H1 (cell line): ENCODE results near the gene IGFBP4. TPM values are rescaled to one million over a fixed set of nuclear protein-coding genes. Genes with fewer than 3 reads are reported as not detected.

ENCODE experiments used
- CTCF ChIA-PET: fragments of 300-600 bp; sonication (Branson Sonifier 250); formaldehyde crosslinking; loops from one replicate; lab custom pipeline; 2021; ENCODE audit not compliant: partially characterized antibody; lab: Charles Lee
- POLR2A ChIA-PET: fragments of 300-600 bp; sonication (Branson Sonifier 250); formaldehyde crosslinking; loops from one replicate; lab custom pipeline; 2021; ENCODE audit warnings: inconsistent platforms; ENCODE audit not compliant: partially characterized antibody; lab: Charles Lee
- DNase-seq, 2 experiments: peaks; one replicate each; pipeline versions ENCODE4 v3.0.0 to v3.0.0-alpha.2; 2010 to 2022; ENCODE audit warnings: low spot score in 2 of 2, low read depth in 1 of 2, mixed read lengths in 1 of 2
- FAIRE-seq: peaks from 2 replicates; lab custom pipeline; 2011; peaks lifted over from hg19 to GRCh38; lab: Jason Lieb, UNC
- H2AFZ ChIP-seq: 2 replicates; pipeline ENCODE4 v1.8.1; 2012; ENCODE audit warnings: low read length, inconsistent platforms
- H2AK5ac ChIP-seq: 2 replicates; pipeline ENCODE4 v1.6.1; 2013; ENCODE audit warnings: low read depth, low read length
- H2BK120ac ChIP-seq: replicated peaks from 2 replicates; pipeline ENCODE3; 2013; ENCODE audit warnings: low read depth, low read length, inconsistent platforms
- H2BK12ac ChIP-seq: 2 replicates; pipeline ENCODE4 v1.6.1; 2013; ENCODE audit warnings: low read depth, low read length
- H2BK15ac ChIP-seq: 2 replicates; pipeline ENCODE4 v1.6.1; 2013; ENCODE audit warnings: low read length
- H2BK20ac ChIP-seq: 2 replicates; pipeline ENCODE4 v1.6.1; 2013; ENCODE audit warnings: low read length
- H2BK5ac ChIP-seq: 2 replicates; pipeline ENCODE4 v1.6.1; 2013; ENCODE audit warnings: low read depth, low read length
- H3K14ac ChIP-seq: 2 replicates; pipeline ENCODE4 v1.6.1; 2013; ENCODE audit warnings: inconsistent platforms; ENCODE audit not compliant: insufficient read length
- H3K18ac ChIP-seq: 2 replicates; pipeline ENCODE4 v1.6.1; 2013; ENCODE audit warnings: low read length; ENCODE audit errors: extremely low read depth
- H3K23ac ChIP-seq: 2 replicates; pipeline ENCODE4 v1.6.1; 2013; ENCODE audit warnings: inconsistent platforms; ENCODE audit not compliant: insufficient read length
- H3K23me2 ChIP-seq: 2 replicates; pipeline ENCODE4 v1.6.1; 2013; ENCODE audit warnings: low read depth, low read length
- H3K27ac ChIP-seq: 2 replicates; pipeline ENCODE4 v1.6.1; 2011; ENCODE audit warnings: low read depth, low read length, inconsistent platforms
- H3K27me3 ChIP-seq, 4 experiments: replicated peaks in 1 of 4; 1 replicate in 1 of 4; 2 replicates in 3 of 4; pipeline versions ENCODE4 v1.6.1 to v1.8.1; 2011 to 2013; ENCODE audit warnings: low read length in 3 of 4, mild to moderate bottlenecking in 3 of 4, inconsistent platforms in 2 of 4, mixed read lengths in 2 of 4, moderate library complexity in 1 of 4; ENCODE audit not compliant: control insufficient read depth in 3 of 4, insufficient read depth in 3 of 4; ENCODE audit errors: extremely low read depth in 1 of 4
- H3K36me3 ChIP-seq, 4 experiments: 2 replicates each; pipeline versions ENCODE4 v1.6.1 to v1.8.1; 2011 to 2013; ENCODE audit warnings: mild to moderate bottlenecking in 4 of 4, low read length in 3 of 4, moderate library complexity in 2 of 4, control low read depth in 1 of 4, inconsistent platforms in 1 of 4; ENCODE audit not compliant: insufficient read depth in 4 of 4, control insufficient read depth in 2 of 4
- H3K4ac ChIP-seq: replicated peaks from 2 replicates; pipeline ENCODE3; 2013; ENCODE audit warnings: low read length, low read depth, mixed read lengths, inconsistent platforms; ENCODE audit not compliant: insufficient read length
- H3K4me1 ChIP-seq, 4 experiments: replicated peaks in 1 of 4; 1 replicate in 1 of 4; 2 replicates in 3 of 4; pipeline versions ENCODE4 v1.6.1 to v1.8.1; 2011 to 2013; ENCODE audit warnings: low read length in 3 of 4, inconsistent platforms in 2 of 4, mixed read lengths in 1 of 4; ENCODE audit not compliant: insufficient read depth in 4 of 4, control insufficient read depth in 3 of 4
- H3K4me2 ChIP-seq, 2 experiments: 2 replicates each; pipeline versions ENCODE4 v1.6.1 to v1.8.1; 2011 to 2013; ENCODE audit warnings: low read depth in 2 of 2, low read length in 2 of 2, control low read depth in 1 of 2, inconsistent platforms in 1 of 2, mild to moderate bottlenecking in 1 of 2; ENCODE audit not compliant: insufficient read depth in 1 of 2
- H3K4me3 ChIP-seq, 4 experiments: fragments of 200-600, 300-600 bp in 1 of 4; sonication (generic), shearing (Covaris generic), sonication (Bioruptor Twin) in 1 of 4; 2 replicates each; pipeline versions ENCODE4 v1.5.1 to v1.8.1; 2011 to 2016; ENCODE audit warnings: low read length in 4 of 4, low read depth in 3 of 4, control low read depth in 2 of 4, inconsistent platforms in 2 of 4, mild to moderate bottlenecking in 2 of 4, mixed read lengths in 1 of 4, moderate library complexity in 1 of 4; ENCODE audit not compliant: insufficient read depth in 2 of 4; ENCODE audit errors: extremely low read depth in 1 of 4
- H3K56ac ChIP-seq: replicated peaks from 2 replicates; pipeline ENCODE3; 2013; ENCODE audit warnings: low read depth, mild to moderate bottlenecking, mixed read lengths, low read length, inconsistent platforms; ENCODE audit not compliant: insufficient read length
- H3K79me1 ChIP-seq: 2 replicates; pipeline ENCODE4 v1.6.1; 2013; ENCODE audit warnings: low read depth, low read length, control low read depth
- H3K79me2 ChIP-seq, 2 experiments: 2 replicates each; pipeline versions ENCODE4 v1.6.1 to v1.8.1; 2012 to 2013; ENCODE audit warnings: low read length in 2 of 2, mild to moderate bottlenecking in 2 of 2, inconsistent platforms in 1 of 2; ENCODE audit not compliant: insufficient read depth in 2 of 2, control insufficient read depth in 1 of 2
- H3K9ac ChIP-seq, 4 experiments: replicated peaks in 1 of 4; 1 replicate in 1 of 4; 2 replicates in 3 of 4; pipeline versions ENCODE4 v1.6.1 to v1.8.1; 2011 to 2013; ENCODE audit warnings: low read depth in 3 of 4, low read length in 3 of 4, control low read depth in 2 of 4, mild to moderate bottlenecking in 2 of 4, moderate library complexity in 2 of 4, inconsistent platforms in 1 of 4; ENCODE audit errors: extremely low read depth in 1 of 4
- H3K9me3 ChIP-seq, 2 experiments: 2 replicates each; pipeline versions ENCODE4 v1.6.1 to v1.8.1; 2012 to 2013; ENCODE audit warnings: mild to moderate bottlenecking in 2 of 2, moderate library complexity in 2 of 2, control low read depth in 1 of 2, inconsistent platforms in 1 of 2, low read depth in 1 of 2, low read length in 1 of 2, mixed read lengths in 1 of 2; ENCODE audit not compliant: insufficient read depth in 2 of 2
- H4K20me1 ChIP-seq, 2 experiments: replicated peaks in 1 of 2; 2 replicates each; pipeline versions ENCODE3 to v1.8.1; 2011 to 2013; ENCODE audit warnings: inconsistent platforms in 2 of 2, low read length in 2 of 2, mild to moderate bottlenecking in 1 of 2; ENCODE audit not compliant: insufficient read depth in 2 of 2, control insufficient read depth in 1 of 2
- H4K5ac ChIP-seq: 2 replicates; pipeline ENCODE4 v1.6.1; 2013; ENCODE audit warnings: low read length, low read depth, mixed read lengths, inconsistent platforms; ENCODE audit not compliant: insufficient read length
- H4K8ac ChIP-seq: 2 replicates; pipeline ENCODE4 v1.8.0; 2013; ENCODE audit warnings: mild to moderate bottlenecking, moderate library complexity, low read length, inconsistent platforms; ENCODE audit not compliant: insufficient read depth; ENCODE audit errors: extremely low read depth
- H4K91ac ChIP-seq: replicated peaks from 2 replicates; pipeline ENCODE3; 2013; ENCODE audit warnings: low read length, mixed read lengths, inconsistent platforms; ENCODE audit not compliant: insufficient read length
- CBX5 ChIP-seq: fragments of 300-800, 300-1000 bp; sonication (generic); IDR thresholded peaks from 2 replicates; pipeline ENCODE4 v1.7.1; 2016; ENCODE audit warnings: antibody characterized with exemption, low read length, low read depth
- CBX8 ChIP-seq: fragments of 300-800, 300-1000 bp; sonication (generic); IDR thresholded peaks from 2 replicates; pipeline ENCODE4 v1.7.1; 2016; ENCODE audit warnings: low read depth, low read length, borderline replicate concordance
- E2F6 ChIP-seq: IDR thresholded peaks from 2 replicates; pipeline ENCODE4 v1.6.1; 2012; ENCODE audit warnings: inconsistent platforms
- EGR1 ChIP-seq: IDR thresholded peaks from 2 replicates; pipeline ENCODE4 v1.6.1; 2011; ENCODE audit warnings: low read depth, low read length, borderline replicate concordance
- MAX ChIP-seq: IDR thresholded peaks from 2 replicates; pipeline ENCODE4 v1.6.1; 2012; ENCODE audit warnings: inconsistent platforms
- RAD21 ChIP-seq, 2 experiments: IDR thresholded peaks in 1 of 2; conservative IDR thresholded peaks in 1 of 2; 2 replicates each; pipeline ENCODE4 v1.6.1; 2011; ENCODE audit warnings: low read depth in 2 of 2, low read length in 2 of 2, improper control_type of control experiment in 1 of 2, inconsistent platforms in 1 of 2, mild to moderate bottlenecking in 1 of 2, moderate library complexity in 1 of 2
- RBBP5 ChIP-seq: IDR thresholded peaks from 2 replicates; pipeline ENCODE4 v1.7.1; 2012; ENCODE audit warnings: low read depth, mild to moderate bottlenecking, inconsistent platforms, low read length, moderate library complexity, borderline replicate concordance
- SIN3A ChIP-seq, 2 experiments: IDR thresholded peaks in 1 of 2; conservative IDR thresholded peaks in 1 of 2; 2 replicates each; pipeline ENCODE4 v1.6.1; 2011 to 2012; ENCODE audit warnings: low read length in 2 of 2, improper control_type of control experiment in 1 of 2, low read depth in 1 of 2, mild to moderate bottlenecking in 1 of 2
- SIX5 ChIP-seq: IDR thresholded peaks from 2 replicates; pipeline ENCODE4 v1.6.1; 2011; ENCODE audit warnings: mild to moderate bottlenecking, low read depth, low read length
- SRF ChIP-seq: IDR thresholded peaks from 2 replicates; pipeline ENCODE4 v1.6.1; 2011; ENCODE audit warnings: mild to moderate bottlenecking, low read depth, low read length, moderate library complexity
- TBP ChIP-seq: IDR thresholded peaks from 2 replicates; pipeline ENCODE4 v1.6.1; 2011; ENCODE audit warnings: low read depth, low read length, improper control_type of control experiment
- WGBS, 2 experiments: shearing (Covaris generic) in 1 of 2; methylation state at CpG; one replicate each; pipeline versions ENCODE4 v1.1.6 to v1.1.7; 2013 to 2015; ENCODE audit warnings: low lambda C conversion rate in 2 of 2, mixed read lengths in 2 of 2, inconsistent platforms in 1 of 2, low coverage in 1 of 2, missing lambda C conversion rate in 1 of 2; ENCODE audit not compliant: insufficient replicate concordance in 2 of 2, insufficient coverage in 1 of 2, insufficient read length in 1 of 2; ENCODE audit errors: extremely low coverage in 1 of 2, missing lambda C conversion rate in 1 of 2; 5-methylcytosine and 5-hydroxymethylcytosine counted together
- polyA plus RNA-seq, 7 experiments: library from polyadenylated mRNA; depleted of rRNA in 3 of 7; stranded (reverse) in 5 of 7; unstranded in 2 of 7; fragments of >200 nt in 5 of 7; fragments of 200-250 nt in 2 of 7; gene quantifications; 1 replicate in 5 of 7; 2 replicates in 1 of 7; 4 replicates in 1 of 7; pipeline versions ENCODE4 v1.2.1 to v1.2.3, GENCODE V29; 2011 to 2013; ENCODE audit warnings: missing spikeins in 2 of 7, mixed read lengths in 2 of 7
- total RNA-seq: library from RNA; stranded (reverse); fragmentation: NEBNext Ultra II Directional; extraction: Animal tissue kit (Norgen Biotek cat#: 25700); gene quantifications from 2 replicates; pipeline ENCODE4 v1.2.1, GENCODE V29; 2021

The IGFBP4 gene
- total and polyA plus RNA-seq, 2 of the 8 experiments (the other 6 are each of a cell fraction or from before 2014, with no cell fraction given): 85.5 to 105 TPM

- Histone ChIP-seq H3K79me1 (no peaks in the 10 kb centered on the region), H2BK5ac (0 out of 2 replicates have a peak overlapping the region, but pooled peaks have one; percentile 16), H2BK20ac (no peak overlapping the region), H3K36me3 (no peaks in the 10 kb centered on the region), H3K79me2 (no peaks in the 10 kb centered on the region), H3K4ac (no peak overlapping the region), H2AK5ac (no peak overlapping the region), H4K91ac (no peak overlapping the region), H2BK12ac (no peak overlapping the region; the same call in 1 of the 2 replicates), H2BK120ac (no peak overlapping the region), H3K9me3 (no peaks in the 10 kb centered on the region), H3K4me1 (peaks cover 0 to 3% (median 2%) of the 10 kb centered on the region in 4 experiments; a peak in 4 of 7 replicates), H2BK15ac (no peak overlapping the region), H4K20me1 (no peaks in the 10 kb centered on the region), H3K9ac (no peak overlapping the region), H3K14ac (no peak overlapping the region), H3K27me3 (no peaks in the 10 kb centered on the region), H3K27ac (no peak overlapping the region), H3K23ac (no peak overlapping the region), H3K4me2 (no peak overlapping the region), H3K18ac (no peak overlapping the region), H3K4me3 (no peak overlapping the region), H4K5ac (no peak overlapping the region), H4K8ac (no peak overlapping the region; the same call in 1 of the 2 replicates), H3K56ac (no peak overlapping the region), H3K23me2 (no peaks in the 10 kb centered on the region; the same call in 1 of the 2 replicates), H2AFZ (no peak overlapping the region)
- DNase-seq: no peak
- CTCF ChIA-PET: interaction anchor here (0.6 to 5.7 kb wide), 12 partner anchors 9 to 184 kb away, joined by 3 to 30 read pairs (median 5); partner anchors contain the start of gene TOP2A
- WGBS, 2 experiments: 100% methylated on average over 1 to 3 of the region's 3 CpGs
- no peak for FAIRE-seq
- POLR2A ChIA-PET: interaction anchor here (1.2 kb wide), 1 partner anchor 12 kb away, joined by 3 read pairs; no protein-coding TSS in a partner anchor
- no peak for TF ChIP-seq CBX5
- no peak for TF ChIP-seq SRF
- TF ChIP-seq EGR1: no peak
- TF ChIP-seq CBX8: no peak
- TF ChIP-seq MAX: no peak
- TF ChIP-seq TBP: no peak
- TF ChIP-seq SIN3A (conservative IDR thresholded peaks at IDR 0.05 in 1 of 2, IDR thresholded peaks at IDR 0.05 in 1 of 2; ENCODE audit: low read depth in 1 of 2, low read length in 2 of 2): no peak
- no peak for TF ChIP-seq E2F6
- no peak for TF ChIP-seq RAD21 (IDR thresholded peaks at IDR 0.05 in 1 of 2, conservative IDR thresholded peaks at IDR 0.05 in 1 of 2; ENCODE audit: low read depth in 2 of 2, low read length in 2 of 2)
- no peak for TF ChIP-seq RBBP5
- no peak for TF ChIP-seq SIX5
Observed at GRCh38 chr17:40431231-40431602, 12.0 kb upstream of the IGFBP4 start.
